Tibial artery (tissue), 4 donors: ENCODE measurements around the gene C3AR1.
"Not testable (repeated sequence)": the region's sequence is repeated elsewhere in the genome, so short reads cannot be mapped to it uniquely, and the experiment has no call there.

Experiments
- DNase-seq, 2 donors: peaks; one replicate each; pipeline ENCODE4 v3.0.0-alpha.2; 2019
- H3K27ac ChIP-seq, 2 donors: fragments of 200-600 bp; sonication (generic) in 1 of 2; 1 replicate in 1 of 2; 2 replicates in 1 of 2; pipeline ENCODE4 v1.5.1; 2018 to 2019; ENCODE audit warnings: mild to moderate bottlenecking in 1 of 2
- H3K27me3 ChIP-seq, 2 donors: fragments of 200-600 bp; sonication (generic) in 1 of 2; one replicate each; pipeline versions ENCODE4 v1.5.1 to v1.6.0; 2016 to 2019
- H3K36me3 ChIP-seq, 3 donors: fragments of 200-600 bp; sonication (generic) in 2 of 3; one replicate each; pipeline ENCODE4 v1.5.1; 2016 to 2019; ENCODE audit warnings: mild to moderate bottlenecking in 2 of 3
- H3K4me1 ChIP-seq, 4 donors: fragments of 200-600 bp; sonication (generic) in 2 of 4; 1 replicate in 3 of 4; 2 replicates in 1 of 4; pipeline ENCODE4 v1.5.1; 2016 to 2019
- H3K4me3 ChIP-seq, 2 donors: fragments of 200-600 bp; sonication (generic) in 1 of 2; 1 replicate in 1 of 2; 2 replicates in 1 of 2; pipeline ENCODE4 v1.5.1; 2018 to 2019; ENCODE audit warnings: mild to moderate bottlenecking in 2 of 2
- H3K9me3 ChIP-seq, 3 donors: fragments of 200-600 bp; sonication (generic) in 1 of 3; one replicate each; pipeline ENCODE4 v1.5.1; 2016 to 2019
- intact Hi-C: fragments of 100-400 bp; cut with DNase I; formaldehyde crosslinking; loops from one replicate; pipeline ENCODE4 v1.15.0; 2023; ENCODE audit warnings: low total_unique reads
- TF ChIP-seq, protein P1 (sequence below), 2 experiments: fragments of 200-600 bp in 1 of 2; fragments of 450-650 bp in 1 of 2; IDR thresholded peaks; one replicate each; pipeline ENCODE4 v1.5.1; 2017 to 2019; ENCODE audit warnings: antibody characterized with exemption in 2 of 2, mild to moderate bottlenecking in 1 of 2, moderate library complexity in 1 of 2

The C3AR1 gene

DNA sequence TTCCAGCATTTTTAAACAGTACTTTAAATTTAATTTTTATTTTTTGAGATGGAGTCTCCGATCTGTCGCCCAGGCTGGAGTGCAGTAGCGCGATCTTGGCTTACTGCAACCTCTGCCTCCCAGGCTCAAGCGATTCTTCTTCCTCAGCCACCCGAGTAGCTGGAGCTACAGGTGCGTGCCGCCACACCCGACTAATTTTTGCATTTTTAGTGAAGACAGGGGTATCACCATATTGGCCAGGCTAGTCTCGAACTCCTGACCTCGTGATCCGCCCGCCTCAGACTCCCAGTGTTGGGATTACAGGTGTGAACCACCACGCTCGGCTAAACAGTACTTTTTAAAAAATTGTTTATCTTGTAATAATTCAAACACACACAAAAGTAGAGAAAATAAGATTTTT lies 37.9 kb downstream of the C3AR1 start:
- TF ChIP-seq, protein P1, sequence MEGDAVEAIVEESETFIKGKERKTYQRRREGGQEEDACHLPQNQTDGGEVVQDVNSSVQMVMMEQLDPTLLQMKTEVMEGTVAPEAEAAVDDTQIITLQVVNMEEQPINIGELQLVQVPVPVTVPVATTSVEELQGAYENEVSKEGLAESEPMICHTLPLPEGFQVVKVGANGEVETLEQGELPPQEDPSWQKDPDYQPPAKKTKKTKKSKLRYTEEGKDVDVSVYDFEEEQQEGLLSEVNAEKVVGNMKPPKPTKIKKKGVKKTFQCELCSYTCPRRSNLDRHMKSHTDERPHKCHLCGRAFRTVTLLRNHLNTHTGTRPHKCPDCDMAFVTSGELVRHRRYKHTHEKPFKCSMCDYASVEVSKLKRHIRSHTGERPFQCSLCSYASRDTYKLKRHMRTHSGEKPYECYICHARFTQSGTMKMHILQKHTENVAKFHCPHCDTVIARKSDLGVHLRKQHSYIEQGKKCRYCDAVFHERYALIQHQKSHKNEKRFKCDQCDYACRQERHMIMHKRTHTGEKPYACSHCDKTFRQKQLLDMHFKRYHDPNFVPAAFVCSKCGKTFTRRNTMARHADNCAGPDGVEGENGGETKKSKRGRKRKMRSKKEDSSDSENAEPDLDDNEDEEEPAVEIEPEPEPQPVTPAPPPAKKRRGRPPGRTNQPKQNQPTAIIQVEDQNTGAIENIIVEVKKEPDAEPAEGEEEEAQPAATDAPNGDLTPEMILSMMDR (IDR thresholded peaks at IDR 0.05), result no peak
- Histone ChIP-seq H3K27ac (no peak overlapping the region), H3K36me3 (no peaks in the 10 kb centered on the region), H3K27me3 (no peaks in the 10 kb centered on the region), H3K4me1 (peaks cover 0 to 15% (median 6%) of the 10 kb centered on the region in 4 donors), H3K4me3 (no peak overlapping the region), H3K9me3 (no peaks in the 10 kb centered on the region)
- no peak for DNase-seq
- intact Hi-C loops, result no loop called here

DNA sequence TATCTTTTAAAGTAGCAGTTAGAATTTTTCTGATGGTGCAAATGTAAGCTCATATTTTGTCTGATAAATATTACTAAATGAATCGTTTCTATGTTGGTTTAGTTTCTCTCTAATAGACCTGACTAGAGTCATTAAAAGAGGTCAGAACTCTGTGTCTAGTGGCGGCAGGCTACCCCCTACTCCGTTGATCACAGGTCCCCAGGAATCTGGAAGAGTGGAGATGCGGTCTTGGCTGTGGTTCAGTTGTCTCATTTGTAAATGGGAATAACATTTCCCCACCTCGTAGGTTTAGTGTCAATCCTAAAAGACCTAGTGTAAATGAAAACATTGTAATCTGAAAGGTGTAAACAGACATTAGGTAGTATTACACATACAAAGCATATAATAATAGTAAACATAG lies 38.3 kb downstream of the C3AR1 start:
- TF ChIP-seq, protein P1 (IDR thresholded peaks at IDR 0.05), result no peak
- no peaks in the 10 kb centered on the region for H3K9me3 ChIP-seq
- H3K36me3 ChIP-seq, result no peaks in the 10 kb centered on the region
- H3K4me1 ChIP-seq, result peaks cover 0 to 14% (median 6%) of the 10 kb centered on the region in 4 donors
- no peak overlapping the region for H3K4me3 ChIP-seq
- DNase-seq, result no peak
- intact Hi-C loops, result no loop called here
- no peak overlapping the region for H3K27ac ChIP-seq
- H3K27me3 ChIP-seq, result no peaks in the 10 kb centered on the region

DNA sequence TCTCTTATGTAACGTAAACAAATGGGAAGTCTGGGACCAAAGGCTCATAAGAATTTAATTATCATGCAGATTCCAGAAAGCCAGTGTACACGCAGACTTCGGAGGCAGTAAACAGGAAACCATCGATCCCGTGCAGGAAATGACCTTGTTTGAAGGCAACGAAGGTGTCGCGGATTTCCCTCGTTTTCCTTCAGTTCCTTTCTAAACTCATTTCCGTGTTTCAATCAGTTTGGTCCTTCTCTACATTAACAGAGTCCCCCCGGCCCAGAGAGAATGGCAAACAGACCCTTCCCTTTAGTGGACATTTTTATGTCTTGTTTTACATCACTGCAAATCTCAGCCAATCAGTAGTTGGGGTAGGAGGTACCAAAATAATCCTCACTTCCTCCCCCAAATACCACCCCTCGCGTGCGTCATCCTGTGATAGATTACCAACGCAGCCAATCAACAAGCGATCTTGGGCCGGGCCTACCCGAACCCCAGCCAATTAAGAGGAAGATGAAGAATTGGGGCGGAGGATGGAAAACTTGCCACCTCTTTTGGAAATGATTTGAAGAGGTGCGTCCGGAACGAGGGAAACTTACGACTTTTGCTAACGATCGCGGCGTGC lies 39.8 kb downstream of the C3AR1 start:
- TF ChIP-seq, protein P1 (IDR thresholded peaks at IDR 0.05), result peak in 1 of 2 experiments; percentile 15
- intact Hi-C loops, result no loop called here
- Histone ChIP-seq H3K4me3 (peak overlapping the region; percentile 75 to 86), H3K9me3 (no peaks in the 10 kb centered on the region), H3K4me1 (peaks cover 0 to 7% (median 1%) of the 10 kb centered on the region in 4 donors), H3K27me3 (no peaks in the 10 kb centered on the region), H3K36me3 (no peaks in the 10 kb centered on the region), H3K27ac (peak overlapping the region; percentile 99 to 100)
- DNase-seq, result peak; percentile 99 to 100

DNA sequence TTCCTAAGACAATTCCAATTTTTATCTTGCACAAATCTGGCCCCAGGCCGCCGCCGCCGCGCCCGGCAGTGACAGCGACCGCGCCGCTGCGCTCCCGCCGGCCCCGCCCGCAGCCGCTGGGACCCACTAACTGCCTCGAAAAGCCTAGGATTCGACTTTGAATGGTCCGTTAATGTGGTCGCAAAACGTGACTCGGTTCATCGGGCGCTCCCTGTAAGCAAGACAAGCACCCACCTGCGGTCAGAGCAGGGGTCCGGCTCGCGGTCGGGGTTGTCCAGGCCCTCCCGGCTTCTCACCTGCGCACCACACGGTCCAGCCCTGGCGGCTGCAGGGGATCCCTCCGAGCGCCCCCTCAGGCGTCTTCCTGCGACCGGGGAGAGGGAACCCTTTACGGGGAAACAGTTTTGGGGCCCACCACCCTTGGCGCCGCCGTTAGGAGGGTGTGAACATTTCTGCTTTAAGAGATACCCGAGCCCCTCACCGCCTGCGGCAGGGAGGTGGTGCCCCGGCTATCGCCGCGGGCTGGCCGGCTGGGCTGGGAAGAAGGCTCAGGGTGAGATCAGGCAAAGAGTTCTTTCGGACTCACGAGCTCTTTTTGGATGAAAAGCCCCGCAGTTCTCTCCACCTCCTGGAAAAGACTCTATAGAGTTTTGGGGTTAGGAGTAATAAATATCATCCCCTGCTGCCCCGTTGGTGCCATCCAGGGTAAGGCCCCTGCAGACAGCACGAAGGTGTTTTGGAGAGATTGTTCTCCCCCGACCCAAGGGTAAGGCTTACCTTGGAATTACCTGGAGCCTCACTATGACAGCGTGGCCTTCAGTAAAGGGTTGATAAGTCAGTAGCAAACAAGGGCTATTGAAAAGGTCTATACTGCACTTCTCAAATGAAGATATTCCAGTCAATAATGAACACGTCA lies 47.2 kb downstream of the C3AR1 start:
- Histone ChIP-seq H3K36me3 (no peaks in the 10 kb centered on the region), H3K9me3 (no peaks in the 10 kb centered on the region), H3K27me3 (peaks cover 0 to 47% of the 10 kb centered on the region in 2 donors), H3K4me1 (peaks cover 0 to 14% (median 9%) of the 10 kb centered on the region in 4 donors), H3K4me3 (peak overlapping the region; percentile 35 to 44), H3K27ac (no peak overlapping the region)
- TF ChIP-seq, protein P1 (IDR thresholded peaks at IDR 0.05), result no peak
- no peak for DNase-seq
- intact Hi-C loops, result no loop called here

DNA sequence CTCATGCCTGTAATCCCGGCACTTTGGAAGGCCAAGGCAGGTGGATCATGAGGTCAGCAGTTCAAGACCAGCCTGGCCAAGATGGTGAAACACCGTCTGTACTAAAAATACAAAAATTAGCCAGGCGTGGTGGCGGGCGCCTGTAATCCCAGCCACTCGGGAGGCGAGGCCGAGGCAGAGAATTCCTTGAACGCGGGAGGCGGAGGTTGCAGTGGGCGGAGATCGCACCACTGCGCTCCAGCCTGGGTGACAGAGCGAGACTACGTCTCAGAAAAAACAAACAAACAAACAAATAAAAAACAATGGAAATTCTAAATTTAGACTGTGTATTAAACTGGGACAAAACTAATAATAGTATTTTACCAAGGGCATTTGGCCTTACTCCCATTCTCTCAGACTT lies 47.9 kb downstream of the C3AR1 start:
- DNase-seq, intact Hi-C loops, H3K9me3 ChIP-seq, H3K36me3 ChIP-seq, H3K27ac ChIP-seq: not testable (repeated sequence)
- Histone ChIP-seq H3K4me3 (peak overlapping the region; percentile 35 to 44), H3K27me3 (peaks cover 0 to 51% of the 10 kb centered on the region in 2 donors), H3K4me1 (peaks cover 0 to 14% (median 9%) of the 10 kb centered on the region in 4 donors)

DNA sequence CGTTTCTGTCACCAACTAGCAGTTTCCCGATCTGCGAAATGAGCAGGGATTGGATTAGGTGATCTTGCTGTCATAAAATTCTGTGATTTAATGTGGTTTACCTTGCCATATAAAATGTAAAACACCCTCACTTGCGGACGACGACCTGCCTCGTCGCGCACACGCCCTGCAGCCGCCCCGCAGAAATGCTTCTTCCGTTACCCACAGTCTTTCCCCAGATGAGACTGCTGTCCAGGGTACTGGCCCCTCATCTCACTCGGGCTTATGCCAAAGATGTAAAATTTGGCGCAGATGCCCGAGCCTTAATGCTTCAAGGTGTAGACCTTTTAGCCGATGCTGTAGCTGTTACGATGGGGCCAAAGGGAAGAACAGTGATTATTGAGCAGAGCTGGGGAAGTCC lies 51.3 kb downstream of the C3AR1 start:
- DNase-seq, result no peak
- Histone ChIP-seq H3K27me3 (peaks cover 0 to 63% of the 10 kb centered on the region in 2 donors), H3K4me1 (peaks cover 0 to 14% (median 9%) of the 10 kb centered on the region in 4 donors), H3K9me3 (no peaks in the 10 kb centered on the region), H3K36me3 (no peaks in the 10 kb centered on the region), H3K4me3 (no peak overlapping the region), H3K27ac (no peak overlapping the region)
- TF ChIP-seq, protein P1 (IDR thresholded peaks at IDR 0.05), result no peak
- intact Hi-C loops, result no loop called here
